Measurements from ENCODE around the gene ZNF77. TPM values are rescaled to one million over a fixed set of nuclear protein-coding genes. Genes with fewer than 3 reads are reported as not detected.

The ZNF77 gene
- polyA plus RNA-seq, 1 of the 3 experiments (the other 2 are of a cell fraction), result 4.4 TPM

Other genes with a start within 250 kb of the ZNF77 start
- 1.6 and 2.2 TPM in 2 replicates for gene GNG7, start 242.3 kb downstream of the ZNF77 start, polyA plus RNA-seq (2012; rRNA removed)
- 9.0 and 9.7 TPM in 2 replicates for gene DIRAS1, start 223.6 kb downstream of the ZNF77 start, polyA plus RNA-seq (2012; rRNA removed)
- 42.2 and 45.2 TPM in 2 replicates for gene SLC39A3, start 205.0 kb downstream of the ZNF77 start, polyA plus RNA-seq (2012; rRNA removed)
- gene SGTA, start 161.7 kb downstream of the ZNF77 start, polyA plus RNA-seq (2012; rRNA removed), result 60.4 and 78.4 TPM in 2 replicates
- 124 and 138 TPM in 2 replicates for gene THOP1, start 159.5 kb downstream of the ZNF77 start, polyA plus RNA-seq (2012; rRNA removed)
- gene ZNF554, start 125.1 kb downstream of the ZNF77 start, polyA plus RNA-seq (2012; rRNA removed), result 1.7 and 2.1 TPM in 2 replicates
- 1.4 and 2.2 TPM in 2 replicates for gene ZNF555, start 103.5 kb downstream of the ZNF77 start, polyA plus RNA-seq (2012; rRNA removed)
- gene ZNF556, start 77.6 kb downstream of the ZNF77 start, polyA plus RNA-seq (2012; rRNA removed), result 0.46 and 0.67 TPM in 2 replicates
- 2.1 and 3.2 TPM in 2 replicates for gene ZNF57, start 44.0 kb downstream of the ZNF77 start, polyA plus RNA-seq (2012; rRNA removed)
- 2.6 and 3.3 TPM in 2 replicates for gene TLE6, start 32.6 kb upstream of the ZNF77 start, polyA plus RNA-seq (2012; rRNA removed)
- 1.7 and 2.3 TPM in 2 replicates for gene TLE2, start 84.3 kb upstream of the ZNF77 start, polyA plus RNA-seq (2012; rRNA removed)
- gene TLE5, start 117.5 kb upstream of the ZNF77 start, polyA plus RNA-seq (2012; rRNA removed), result 479 and 519 TPM in 2 replicates
- gene GNA11, start 149.4 kb upstream of the ZNF77 start, polyA plus RNA-seq (2012; rRNA removed), result 14.6 and 32.4 TPM in 2 replicates
- 0.05 and 0.13 TPM in 2 replicates for gene GNA15, start 191.1 kb upstream of the ZNF77 start, polyA plus RNA-seq (2012; rRNA removed)
- not detected in 2 replicates for gene S1PR4, start 233.8 kb upstream of the ZNF77 start, polyA plus RNA-seq (2012; rRNA removed)
- 67.0 and 69.0 TPM in 2 replicates for gene NCLN, start 241.0 kb upstream of the ZNF77 start, polyA plus RNA-seq (2012; rRNA removed)